GM19397 (cell line): ENCODE results near the gene ATP11C.

Experiments used
- ATAC-seq: cut with Tn5 transposase; IDR thresholded peaks from one replicate; pipeline ENCODE4 v1.9.1; 2021; ENCODE audit warnings: mild to moderate bottlenecking, moderate library complexity; ENCODE audit not compliant: unreplicated experiment

The ATP11C gene

GRCh38 chrX:139815771-139816170 is 117.1 kb downstream of the ATP11C start:
- ATAC-seq, result no peak

GRCh38 chrX:139811942-139812629 is 120.8 kb downstream of the ATP11C start:
- ATAC-seq, result no peak

GRCh38 chrX:139804482-139804881 is 128.4 kb downstream of the ATP11C start:
- no peak for ATAC-seq

GRCh38 chrX:139803224-139803623 is 129.6 kb downstream of the ATP11C start:
- ATAC-seq, result no peak

- ATAC-seq, result no peak
Measured at GRCh38 chrX:139802048-139802447, 130.8 kb downstream of the ATP11C start.

GRCh38 chrX:139801397-139801813 is 131.4 kb downstream of the ATP11C start:
- no peak for ATAC-seq

GRCh38 chrX:139798701-139799100 is 134.2 kb downstream of the ATP11C start:
- ATAC-seq, result no peak

GRCh38 chrX:139795196-139795595 is 137.7 kb downstream of the ATP11C start:
- ATAC-seq, result peak; percentile 99

GRCh38 chrX:139787601-139788000 is 145.3 kb downstream of the ATP11C start:
- no peak for ATAC-seq

- peak; percentile 95 for ATAC-seq
Measured at GRCh38 chrX:139784807-139785206, 148.0 kb downstream of the ATP11C start.

- no peak for ATAC-seq
Measured at GRCh38 chrX:139783959-139784358, 148.9 kb downstream of the ATP11C start.

- no peak for ATAC-seq
Measured at GRCh38 chrX:139783030-139783429, 149.8 kb downstream of the ATP11C start.

- ATAC-seq, result no peak
Measured at GRCh38 chrX:139776599-139776998, 156.3 kb downstream of the ATP11C start.

GRCh38 chrX:139770366-139770765 is 162.5 kb downstream of the ATP11C start:
- ATAC-seq, result no peak

- ATAC-seq, result peak; percentile 63
Measured at GRCh38 chrX:139766545-139766983, 166.3 kb downstream of the ATP11C start.

- no peak for ATAC-seq
Measured at GRCh38 chrX:139762400-139763183, 170.3 kb downstream of the ATP11C start.

- ATAC-seq, result no peak
Measured at GRCh38 chrX:139759637-139760036, 173.2 kb downstream of the ATP11C start.

GRCh38 chrX:139758809-139759208 is 174.0 kb downstream of the ATP11C start:
- ATAC-seq, result no peak

- ATAC-seq, result no peak
Measured at GRCh38 chrX:139758250-139758649, 174.6 kb downstream of the ATP11C start.

- no peak for ATAC-seq
Measured at GRCh38 chrX:139751053-139751452, 181.8 kb downstream of the ATP11C start.

- ATAC-seq, result no peak
Measured at GRCh38 chrX:139750390-139750789, 182.5 kb downstream of the ATP11C start.

- no peak for ATAC-seq
Measured at GRCh38 chrX:139739138-139739537, 193.7 kb downstream of the ATP11C start.
